Measurements from ENCODE around the gene DYSF.

- TF ChIP-seq GATA2 (IDR thresholded peaks at IDR 0.05; ENCODE audit: low read depth, low read length) (no peak), GATA3 (IDR thresholded peaks at IDR 0.05; ENCODE audit: low read depth, low read length) (no peak)
These were observed 152.4 kb downstream of the DYSF start for GRCh38 chr2:71605781-71606241.

All from SH-SY5Y (cell line).